ENCODE data around the gene LMF1. TPM values are rescaled to one million over a fixed set of nuclear protein-coding genes. Genes with fewer than 3 reads are reported as not detected.

LMF1 gene
- total RNA-seq, 4 donors from 2014 or later = 14.9 to 33.7 (median 27.1) TPM

DNA sequence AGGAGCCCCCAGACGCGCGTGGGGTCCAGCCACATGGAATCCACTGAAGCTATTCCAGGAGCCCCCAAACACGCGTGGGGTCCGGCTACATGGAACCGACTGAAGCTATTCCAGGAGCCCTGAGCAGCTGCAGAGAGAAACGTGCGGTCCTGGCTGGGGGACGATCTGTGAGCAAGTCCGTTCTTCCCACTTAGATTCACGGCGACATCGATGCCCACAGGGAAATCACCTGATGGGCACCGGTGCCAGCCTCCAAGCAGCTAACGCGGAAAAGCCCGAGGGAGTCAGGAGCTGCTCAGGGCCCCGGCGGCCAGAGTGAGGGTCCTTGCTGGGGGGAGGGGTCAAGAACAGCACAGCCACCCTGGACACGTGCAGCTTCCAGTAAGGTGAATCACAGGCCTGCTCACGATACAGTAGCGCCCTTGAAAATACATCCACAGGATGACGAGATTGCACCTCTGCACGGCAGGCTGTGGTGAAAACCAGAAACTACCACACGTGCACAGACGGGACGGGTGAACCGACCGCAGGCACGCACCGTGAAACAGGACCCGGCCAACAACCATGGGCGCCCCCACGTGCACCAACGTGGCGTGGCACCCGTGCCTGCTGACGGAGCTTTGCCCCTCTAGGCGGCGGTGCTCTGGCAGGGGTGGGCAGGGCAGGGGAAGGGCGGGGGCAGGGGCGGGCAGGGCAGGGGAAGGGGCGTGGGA is 92.6 kb downstream of the LMF1 start:
- no peak for TF ChIP-seq CTCF (IDR thresholded peaks at IDR 0.05)
- ATAC-seq (ENCODE audit: low FRiP score) (no peak), DNase-seq (ENCODE audit: low spot score) (no peak)

- no peak for TF ChIP-seq CTCF (IDR thresholded peaks at IDR 0.05)
- no peak for ATAC-seq (ENCODE audit: low FRiP score)
- no peak for DNase-seq (ENCODE audit: low spot score)
Observed at GRCh38 chr16:877242-878071, 93.3 kb downstream of the LMF1 start.

DNA sequence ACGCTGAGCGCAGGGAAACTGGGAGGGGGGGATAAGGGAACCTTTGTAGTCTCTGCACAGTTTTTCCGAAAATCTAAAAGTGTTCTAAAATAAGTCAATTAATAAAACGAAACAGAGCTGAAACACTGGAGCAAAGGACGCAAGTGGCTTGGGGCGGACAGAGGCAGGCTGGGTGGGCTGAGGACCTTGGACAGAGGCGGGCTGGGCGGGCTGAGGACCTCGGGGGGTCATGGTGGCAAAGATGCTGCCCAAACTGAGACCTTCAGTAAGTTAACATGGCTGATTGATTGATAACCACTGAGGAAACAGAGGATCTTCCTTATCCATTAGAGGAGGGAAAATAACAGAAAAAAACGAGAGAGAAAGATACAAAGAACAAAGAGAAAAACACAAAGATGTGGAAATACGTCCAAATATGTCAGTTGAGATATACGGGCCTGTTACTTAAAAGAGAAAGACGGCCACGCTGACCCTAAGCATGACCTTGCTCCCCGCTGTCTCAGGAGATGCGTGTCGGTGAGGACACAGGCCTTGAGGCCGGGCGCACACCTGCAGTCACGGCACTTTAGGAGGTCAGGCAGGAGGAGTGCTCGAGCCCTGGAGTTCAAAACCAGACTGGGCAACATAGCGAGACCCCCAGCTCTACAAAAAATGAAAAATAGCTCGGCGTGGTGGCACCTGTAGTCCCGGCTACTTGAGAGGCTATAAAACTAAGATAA is 94.1 kb downstream of the LMF1 start:
- no peak for ATAC-seq (ENCODE audit: low FRiP score)
- DNase-seq (ENCODE audit: low spot score) = no peak
- no peak for TF ChIP-seq CTCF (IDR thresholded peaks at IDR 0.05)

DNA sequence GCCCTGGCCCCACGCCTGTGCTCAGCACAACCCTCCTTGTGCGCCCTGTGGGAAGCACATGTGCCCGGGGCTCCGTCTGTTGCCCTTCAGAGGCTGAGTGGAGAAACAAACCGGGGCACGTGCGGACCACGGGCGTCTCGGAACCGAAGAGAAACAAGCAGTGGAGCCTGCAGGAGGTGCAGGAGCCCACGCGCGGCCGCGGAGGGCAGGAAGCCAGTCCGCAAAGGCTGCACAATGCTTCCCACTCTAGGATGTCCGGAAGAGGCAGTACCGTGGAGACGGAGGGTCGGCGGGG is 94.8 kb downstream of the LMF1 start:
- DNase-seq (ENCODE audit: low spot score) = no peak
- no peak for TF ChIP-seq CTCF (IDR thresholded peaks at IDR 0.05)
- no peak for ATAC-seq (ENCODE audit: low FRiP score)

DNA sequence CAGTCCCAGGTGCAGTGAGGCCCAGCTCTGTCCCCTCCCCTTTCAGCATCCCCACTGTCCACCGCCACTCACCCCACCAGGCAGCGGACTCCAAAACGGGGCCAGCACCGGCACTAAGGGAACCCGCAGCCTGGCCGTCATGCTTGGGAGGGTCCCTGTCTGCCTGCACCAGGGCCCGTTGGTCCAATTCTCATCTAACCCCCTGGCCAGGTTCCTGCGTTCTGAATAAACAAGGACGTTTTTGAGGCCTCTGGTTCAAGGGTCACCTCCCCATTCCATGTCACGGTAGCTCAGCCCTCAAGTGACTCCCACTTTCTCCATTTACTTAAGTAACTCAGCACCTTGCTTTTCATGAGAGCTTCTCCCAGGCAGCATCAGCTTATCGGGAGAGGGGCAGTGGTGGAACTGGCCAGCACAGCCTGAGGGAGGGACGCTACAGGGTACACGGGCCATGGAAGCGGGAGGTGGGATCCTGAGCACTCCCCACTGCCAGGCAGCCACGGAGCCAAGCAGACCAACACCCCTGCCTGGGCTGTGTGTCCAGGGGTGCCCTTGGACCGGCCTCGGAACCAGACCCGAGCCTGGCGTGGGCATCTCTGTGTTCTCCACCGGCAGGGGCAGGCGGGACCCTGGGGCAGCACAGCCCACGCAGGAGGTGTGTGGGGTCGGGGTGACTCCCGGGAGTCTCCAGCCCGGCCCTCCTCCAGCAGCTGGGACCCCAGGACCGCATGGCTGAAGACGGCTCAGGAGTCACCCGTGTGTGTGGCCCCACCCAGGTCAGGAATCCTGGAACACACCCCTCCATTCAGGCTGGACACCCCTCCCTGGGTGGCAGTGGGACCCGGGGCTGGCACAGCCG is 95.4 kb downstream of the LMF1 start:
- no peak for TF ChIP-seq CTCF (IDR thresholded peaks at IDR 0.05)
- DNase-seq (ENCODE audit: low spot score) (no peak), ATAC-seq (ENCODE audit: low FRiP score) (no peak)

DNA sequence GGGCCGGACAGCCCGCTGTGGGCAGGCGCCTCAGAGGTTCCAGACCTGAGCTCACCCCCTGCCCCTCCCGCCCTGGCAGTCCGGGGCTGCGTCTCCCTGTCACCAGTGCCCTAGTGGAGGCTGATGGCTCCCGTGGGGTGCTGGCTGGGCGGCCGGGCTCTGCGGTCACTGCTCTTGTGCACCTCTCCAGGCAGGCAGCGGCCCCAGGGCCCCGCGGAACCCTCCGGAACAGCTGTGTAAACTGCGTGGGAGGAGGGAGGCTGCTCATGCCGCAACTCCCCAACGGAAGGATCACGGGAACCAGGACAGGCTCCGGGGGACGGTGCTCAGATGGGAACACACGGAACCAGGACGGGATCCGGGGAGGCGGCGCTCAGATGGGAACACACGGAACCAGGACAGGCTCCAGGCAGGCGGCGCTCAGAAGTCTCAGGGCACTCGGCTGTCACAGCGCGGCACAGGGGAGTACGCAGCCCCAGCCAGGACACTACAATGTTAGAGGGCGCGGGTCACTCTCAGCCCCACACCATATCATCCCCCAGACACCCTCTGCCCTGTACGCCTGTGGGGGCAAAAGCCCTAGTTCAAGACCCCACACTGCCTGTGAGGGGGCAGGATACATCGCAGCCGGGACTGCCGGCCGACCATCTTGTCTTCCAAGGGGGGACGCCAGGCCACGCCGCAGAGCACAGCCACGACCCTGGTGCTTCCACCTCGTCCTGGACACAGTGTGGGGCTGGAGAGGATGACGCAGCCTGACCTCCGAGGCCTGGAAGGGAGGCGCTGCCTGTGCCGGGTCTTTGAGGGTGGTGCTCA is 96.2 kb downstream of the LMF1 start:
- no peak for TF ChIP-seq CTCF (IDR thresholded peaks at IDR 0.05)
- ATAC-seq (ENCODE audit: low FRiP score) (no peak), DNase-seq (ENCODE audit: low spot score) (no peak)
